HG03280 (cell line): Measurements from ENCODE around the gene RRM1.
"Not testable (repeated sequence)": the region's sequence is repeated elsewhere in the genome, so short reads cannot be mapped to it uniquely, and the experiment has no call there.

ENCODE experiments used
- ATAC-seq: cut with Tn5 transposase; IDR thresholded peaks from one replicate; pipeline ENCODE4 v1.9.1; 2021; ENCODE audit warnings: mild to moderate bottlenecking, moderate library complexity; ENCODE audit not compliant: unreplicated experiment

RRM1 gene

GRCh38 chr11:4134806-4135205, 40.2 kb downstream of the RRM1 start:
- ATAC-seq, result no peak

GRCh38 chr11:4138497-4138896, 43.9 kb downstream of the RRM1 start:
- no peak for ATAC-seq

DNA sequence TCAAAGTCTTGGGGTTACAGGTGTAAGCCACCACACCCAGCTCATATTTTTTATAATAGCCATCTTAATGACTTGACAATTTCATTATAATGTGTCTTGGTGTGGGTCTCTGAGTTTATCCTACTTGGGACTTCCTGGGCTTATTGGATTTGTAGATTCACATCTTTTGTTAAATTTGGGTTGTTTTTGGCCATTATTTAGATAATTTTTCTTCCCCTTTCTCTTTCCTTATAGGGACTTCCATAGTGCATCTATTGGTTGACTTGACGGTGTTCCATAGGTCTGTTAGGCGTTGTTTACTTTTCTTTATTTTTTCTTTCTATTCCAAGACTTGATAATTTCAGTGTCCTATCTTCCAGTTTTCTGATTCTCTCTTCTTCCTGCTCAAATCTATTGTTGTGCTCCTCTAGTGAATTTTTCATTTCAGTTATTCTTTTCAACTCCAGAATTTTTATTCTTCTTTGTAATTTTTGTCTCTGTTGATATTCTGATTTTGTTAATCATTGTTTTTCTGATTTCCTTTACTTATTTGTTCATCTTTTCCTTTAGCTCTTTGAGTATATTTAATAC, 45.6 kb downstream of the RRM1 start:
- ATAC-seq, result no peak

DNA sequence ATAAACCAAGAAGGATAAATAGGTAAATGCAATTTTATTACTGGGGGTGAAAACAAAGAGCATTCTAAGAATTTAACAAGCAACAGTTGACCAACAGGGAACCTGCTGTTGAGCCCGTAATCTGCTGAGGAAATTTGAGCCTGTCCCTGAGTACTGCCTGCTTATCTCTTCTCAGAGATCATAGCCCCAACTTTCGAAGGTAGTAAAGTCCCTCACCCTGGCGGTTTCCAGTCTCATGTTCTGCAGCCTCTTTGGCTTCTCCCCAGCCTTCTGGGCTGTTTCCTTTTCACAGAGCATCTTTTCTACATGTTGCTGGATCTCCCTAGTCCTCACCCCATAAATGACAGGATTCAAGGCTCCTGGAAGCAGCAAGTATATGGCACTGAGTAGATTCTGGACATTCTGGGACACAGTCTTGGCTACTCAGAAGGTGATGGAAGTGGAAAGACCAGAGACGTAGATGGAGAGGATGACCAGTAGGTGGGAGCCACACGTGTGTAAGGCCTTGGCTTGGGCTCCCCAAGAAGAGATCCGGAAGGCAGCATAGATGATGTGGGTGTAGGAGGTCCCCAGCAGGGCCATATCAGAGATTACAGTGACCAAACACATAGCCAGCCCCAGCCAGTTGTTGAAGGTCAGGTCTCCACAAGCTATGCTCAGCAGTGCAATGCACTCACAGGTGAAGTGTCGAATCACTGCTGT, 51.6 kb downstream of the RRM1 start:
- no peak for ATAC-seq

- no peak for ATAC-seq
Measured at GRCh38 chr11:4146772-4147098, 52.1 kb downstream of the RRM1 start.

DNA sequence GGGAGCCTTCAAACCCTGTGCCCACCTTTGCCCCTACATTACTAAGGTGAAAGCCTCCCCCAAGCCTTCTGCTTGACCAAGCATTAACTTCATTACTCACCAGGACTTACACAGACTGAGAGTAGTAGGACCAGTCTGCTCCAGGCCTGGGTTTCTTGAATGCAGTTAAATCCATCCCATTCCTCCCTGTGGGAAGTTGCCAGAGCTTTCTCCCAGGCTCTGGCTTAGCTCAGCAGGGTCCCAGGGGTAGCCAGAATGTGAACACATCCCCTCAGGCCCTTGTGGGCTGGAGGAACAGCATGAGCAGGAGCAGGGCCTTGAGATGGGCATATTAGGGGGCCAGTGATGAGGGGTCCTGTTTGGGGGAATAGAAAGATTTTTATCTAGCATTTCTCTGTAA, 59.9 kb downstream of the RRM1 start:
- ATAC-seq, result no peak

- no peak for ATAC-seq
Measured at GRCh38 chr11:4156571-4156970, 62.0 kb downstream of the RRM1 start.

GRCh38 chr11:4158818-4159217, 64.2 kb downstream of the RRM1 start:
- not testable (repeated sequence) for ATAC-seq

DNA sequence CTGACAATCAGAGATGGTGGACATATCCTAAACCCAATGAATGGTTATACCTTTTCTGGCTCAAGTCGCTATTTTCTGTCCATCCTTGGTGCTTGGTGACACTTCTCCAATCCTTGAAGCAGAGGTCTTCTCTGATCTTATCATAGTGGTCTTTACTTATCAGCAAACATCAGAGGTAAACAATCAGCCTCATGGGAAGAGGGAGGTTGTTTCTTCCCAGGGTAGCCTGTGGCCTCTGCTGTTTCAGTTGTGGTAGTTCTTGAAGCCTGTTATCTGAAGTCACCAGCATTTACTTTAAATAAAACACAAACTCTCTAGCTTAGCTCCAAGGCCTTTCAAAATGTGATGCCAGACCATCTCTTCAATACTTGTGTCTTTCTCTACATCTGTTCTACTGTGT, 66.7 kb downstream of the RRM1 start:
- ATAC-seq, result no peak

- no peak for ATAC-seq
Measured at GRCh38 chr11:4164884-4165590, 70.4 kb downstream of the RRM1 start.

DNA sequence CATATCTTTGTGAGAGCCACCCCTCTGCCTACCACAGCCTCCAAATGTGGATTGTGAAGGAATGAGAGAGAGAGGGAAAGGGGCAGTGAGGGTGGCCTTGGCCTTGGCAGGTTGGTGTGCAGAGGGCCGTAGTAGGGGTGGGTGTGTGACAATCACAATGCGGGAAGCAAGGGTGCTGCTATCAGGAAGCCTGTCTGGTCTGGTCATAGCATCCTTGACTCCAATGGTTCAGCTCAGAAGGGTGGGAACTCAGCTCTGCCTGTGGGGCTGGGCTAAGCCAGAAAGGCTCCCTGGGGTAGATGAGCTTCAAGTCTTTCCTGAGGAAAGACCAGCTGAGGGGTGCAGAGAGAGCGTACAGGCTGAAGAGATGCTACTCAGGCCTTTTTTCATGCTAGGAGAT, 72.7 kb downstream of the RRM1 start:
- ATAC-seq, result no peak

DNA sequence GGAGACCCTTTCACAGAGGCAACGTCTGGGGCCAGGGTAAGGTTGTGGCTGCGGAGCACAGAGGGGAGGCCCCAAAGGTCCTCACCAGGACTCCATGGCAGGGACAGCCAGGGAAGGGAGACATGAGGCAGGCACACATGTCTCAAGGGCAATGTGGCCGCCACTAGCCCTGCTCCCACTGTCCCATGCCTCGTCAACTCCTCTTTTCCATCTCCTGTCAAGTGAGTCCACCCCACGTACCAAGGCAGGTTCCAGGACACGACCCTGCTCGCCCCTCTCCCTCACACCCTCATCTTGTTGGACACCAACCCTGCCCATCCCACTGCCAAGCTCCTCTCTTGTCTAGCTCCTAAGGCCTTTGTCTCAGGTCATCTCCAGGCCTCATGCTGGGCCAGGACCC, 73.2 kb downstream of the RRM1 start:
- no peak for ATAC-seq

- not testable (repeated sequence) for ATAC-seq
Measured at GRCh38 chr11:4175620-4176350, 81.2 kb downstream of the RRM1 start.

- ATAC-seq, result no peak
Measured at GRCh38 chr11:4178813-4179662, 84.4 kb downstream of the RRM1 start.

DNA sequence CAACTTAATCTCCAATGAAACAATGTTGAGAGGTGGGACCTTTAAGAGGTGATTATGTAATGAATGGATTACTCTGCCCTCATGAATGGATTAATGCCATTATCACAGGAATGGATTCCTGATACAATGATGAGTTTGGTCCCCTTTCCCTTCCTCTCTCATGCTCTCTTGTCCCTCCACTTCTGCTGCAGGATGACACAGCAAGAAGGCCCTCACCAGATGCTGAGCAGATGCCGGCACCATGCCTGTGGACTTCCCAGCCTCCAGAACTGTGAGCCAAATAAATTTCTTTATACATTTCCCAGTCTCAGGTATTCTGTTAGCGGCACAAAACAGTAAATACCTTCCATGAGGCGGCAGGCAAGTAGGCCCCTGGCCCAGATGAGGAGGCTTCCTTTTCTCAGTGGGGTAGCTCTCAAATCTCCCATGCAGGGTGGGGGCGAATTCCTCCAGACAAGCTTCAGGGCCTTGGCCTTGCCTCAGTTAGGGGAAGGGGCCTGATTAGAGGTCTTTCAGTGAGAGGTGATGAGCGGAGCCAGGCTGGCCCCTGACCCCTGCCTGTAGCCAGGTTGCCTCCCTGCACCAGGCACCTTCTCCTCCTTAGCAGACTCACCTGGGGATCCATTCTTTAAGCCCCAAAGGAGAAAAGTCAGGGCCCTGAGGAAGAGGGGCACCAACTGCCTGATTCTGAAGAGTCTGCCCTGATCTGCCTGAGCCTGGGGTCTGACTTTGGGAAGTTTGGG, 86.0 kb downstream of the RRM1 start:
- no peak for ATAC-seq

GRCh38 chr11:4181782-4182721, 87.5 kb downstream of the RRM1 start:
- ATAC-seq, result peak; percentile 71

- no peak for ATAC-seq
Measured at GRCh38 chr11:4183410-4184057, 88.9 kb downstream of the RRM1 start.

- ATAC-seq, result no peak
Measured at GRCh38 chr11:4184163-4184916, 89.7 kb downstream of the RRM1 start.
